GM10248 (cell line): ENCODE results near the gene ENOX2.

Experiments
- CTCF ChIA-PET: fragments of 300-600 bp; sonication (Branson Sonifier 250); formaldehyde crosslinking; extraction: SDS; loops from one replicate; lab custom pipeline; 2021; ENCODE audit warnings: antibody characterized with exemption; lab: Yijun Ruan, JAX
- POLR2A ChIA-PET: fragments of 350-650 bp; sonication (Branson Sonifier 250); formaldehyde crosslinking; extraction: SDS; loops from one replicate; lab custom pipeline; 2020; ENCODE audit warnings: antibody characterized with exemption; lab: Yijun Ruan, JAX
- DNase-seq: peaks from one replicate; pipeline ENCODE4 v3.0.0; 2012; ENCODE audit errors: extremely low spot score
- TF ChIP-seq, protein P1 (sequence below): IDR thresholded peaks from 2 replicates; pipeline ENCODE4 v1.5.1; 2012; ENCODE audit warnings: mild to moderate bottlenecking, low read depth; ENCODE audit errors: extremely low read depth, missing control alignments, control extremely low read depth

ENOX2 gene

DNA sequence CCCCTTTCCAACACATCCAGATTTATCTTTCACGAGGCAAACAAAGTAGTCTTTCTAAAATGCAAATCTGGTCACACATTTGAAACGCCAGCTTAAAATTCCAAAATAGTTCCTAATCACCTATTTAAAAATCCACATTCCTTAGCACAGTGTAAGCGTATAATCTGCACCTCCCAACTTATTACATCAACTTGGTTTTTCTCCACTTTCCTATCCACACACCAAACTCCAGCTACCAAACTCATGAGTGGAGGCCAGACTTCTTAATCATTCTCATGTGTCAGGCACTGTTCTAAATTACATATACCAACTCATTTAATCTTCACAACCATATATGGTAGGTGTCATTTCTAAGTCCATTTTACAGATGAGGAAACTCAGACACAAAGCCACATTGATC, 33.8 kb downstream of the ENOX2 start:
- TF ChIP-seq, protein P1, sequence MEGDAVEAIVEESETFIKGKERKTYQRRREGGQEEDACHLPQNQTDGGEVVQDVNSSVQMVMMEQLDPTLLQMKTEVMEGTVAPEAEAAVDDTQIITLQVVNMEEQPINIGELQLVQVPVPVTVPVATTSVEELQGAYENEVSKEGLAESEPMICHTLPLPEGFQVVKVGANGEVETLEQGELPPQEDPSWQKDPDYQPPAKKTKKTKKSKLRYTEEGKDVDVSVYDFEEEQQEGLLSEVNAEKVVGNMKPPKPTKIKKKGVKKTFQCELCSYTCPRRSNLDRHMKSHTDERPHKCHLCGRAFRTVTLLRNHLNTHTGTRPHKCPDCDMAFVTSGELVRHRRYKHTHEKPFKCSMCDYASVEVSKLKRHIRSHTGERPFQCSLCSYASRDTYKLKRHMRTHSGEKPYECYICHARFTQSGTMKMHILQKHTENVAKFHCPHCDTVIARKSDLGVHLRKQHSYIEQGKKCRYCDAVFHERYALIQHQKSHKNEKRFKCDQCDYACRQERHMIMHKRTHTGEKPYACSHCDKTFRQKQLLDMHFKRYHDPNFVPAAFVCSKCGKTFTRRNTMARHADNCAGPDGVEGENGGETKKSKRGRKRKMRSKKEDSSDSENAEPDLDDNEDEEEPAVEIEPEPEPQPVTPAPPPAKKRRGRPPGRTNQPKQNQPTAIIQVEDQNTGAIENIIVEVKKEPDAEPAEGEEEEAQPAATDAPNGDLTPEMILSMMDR: no peak
- ChIA-PET CTCF (no interaction called here), POLR2A (no interaction called here)
- DNase-seq: no peak

GRCh38 chrX:130861462-130861861, 41.5 kb downstream of the ENOX2 start:
- TF ChIP-seq, protein P1: no peak
- DNase-seq: no peak
- POLR2A ChIA-PET: no interaction called here
- CTCF ChIA-PET: no interaction called here

- TF ChIP-seq, protein P1: no peak
- CTCF ChIA-PET: no interaction called here
- peak; percentile 8 for DNase-seq
- POLR2A ChIA-PET: no interaction called here
Observed at GRCh38 chrX:130857207-130857606, 45.8 kb downstream of the ENOX2 start.

GRCh38 chrX:130851569-130851968, 51.4 kb downstream of the ENOX2 start:
- DNase-seq: no peak
- ChIA-PET POLR2A (no interaction called here), CTCF (no interaction called here)
- TF ChIP-seq, protein P1: no peak

GRCh38 chrX:130848763-130849162, 54.2 kb downstream of the ENOX2 start:
- POLR2A ChIA-PET: no interaction called here
- CTCF ChIA-PET: no interaction called here
- peak; percentile 13 for DNase-seq

DNA sequence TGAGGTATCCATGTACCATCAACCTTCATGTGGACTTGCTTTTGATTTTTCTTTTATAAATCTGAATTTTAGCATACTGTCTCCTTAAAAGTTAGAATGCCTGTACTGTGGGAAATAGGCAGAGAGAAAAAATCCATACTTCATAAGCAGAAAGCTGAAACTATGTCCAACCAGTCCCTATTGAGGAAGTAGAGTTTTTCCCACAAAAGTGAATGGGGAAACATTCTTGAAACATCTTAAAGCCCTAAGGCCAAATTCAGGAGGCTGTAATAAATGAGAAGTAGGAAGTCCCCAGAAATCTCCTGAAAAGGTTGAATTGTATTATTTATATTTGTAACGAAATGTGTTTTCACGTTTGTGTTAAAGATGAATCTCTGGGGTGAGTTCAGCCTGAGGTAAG, 56.3 kb downstream of the ENOX2 start:
- no peak for DNase-seq
- CTCF ChIA-PET: no interaction called here
- TF ChIP-seq, protein P1: no peak
- POLR2A ChIA-PET: no interaction called here

More at GRCh38 chrX:130848763-130849162, 54.2 kb downstream of the ENOX2 start:
- TF ChIP-seq, protein P1: no peak

DNA sequence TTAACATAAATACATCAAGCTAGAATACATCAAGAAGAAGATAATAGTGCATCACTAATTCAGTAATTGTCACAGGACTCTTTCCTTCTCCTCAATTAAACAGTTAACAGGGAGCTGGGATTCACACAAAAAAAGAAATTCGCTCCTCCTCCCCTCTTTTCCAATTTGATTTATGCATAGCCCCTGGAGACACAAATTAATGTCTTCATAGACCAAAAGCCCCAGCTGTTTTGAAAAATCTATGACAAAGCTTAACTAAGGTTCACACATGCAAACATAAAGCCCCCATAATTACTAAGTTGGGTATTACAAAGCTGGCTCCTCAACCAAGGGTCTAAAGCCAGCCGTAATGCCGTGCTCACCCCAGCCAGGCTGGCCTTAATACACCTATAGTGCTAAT, 61.2 kb downstream of the ENOX2 start:
- no peak for DNase-seq
- ChIA-PET POLR2A (no interaction called here), CTCF (no interaction called here)
- TF ChIP-seq, protein P1: no peak
